Lower lobe of right lung (tissue), 2 donors: Measurements from ENCODE around the gene ANGPTL8. TPM values are rescaled to one million over a fixed set of nuclear protein-coding genes. Genes with fewer than 3 reads are reported as not detected.

Source experiments
- ATAC-seq, 2 donors: fragments of 200-7000 bp; cut with Tn5 transposase; one replicate each; pipeline ENCODE4 v1.9.1; 2020 to 2022; ENCODE audit warnings: mild to moderate bottlenecking in 2 of 2, moderate library complexity in 2 of 2
- DNase-seq: peaks from one replicate; pipeline ENCODE4 v3.0.0-alpha.2; 2020
- H3K27ac ChIP-seq: fragments of 200-600 bp; one replicate; pipeline ENCODE4 v1.8.0; 2022
- H3K27me3 ChIP-seq: fragments of 200-600 bp; one replicate; pipeline ENCODE4 v1.8.0; 2022; ENCODE audit warnings: low read depth
- H3K36me3 ChIP-seq: fragments of 200-600 bp; one replicate; pipeline ENCODE4 v1.8.0; 2022; ENCODE audit warnings: mild to moderate bottlenecking
- H3K4me1 ChIP-seq: fragments of 200-600 bp; one replicate; pipeline ENCODE4 v1.8.0; 2022
- H3K4me3 ChIP-seq: fragments of 200-600 bp; one replicate; pipeline ENCODE4 v1.8.0; 2022; ENCODE audit warnings: mild to moderate bottlenecking
- H3K9me3 ChIP-seq: fragments of 200-600 bp; one replicate; pipeline ENCODE4 v1.8.0; 2022
- CTCF ChIP-seq: fragments of 200-600 bp; IDR thresholded peaks from one replicate; pipeline ENCODE4 v1.8.0; 2022; ENCODE audit warnings: antibody characterized with exemption, mild to moderate bottlenecking
- intact Hi-C: fragments of 100-400 bp; cut with DNase I; formaldehyde crosslinking; loops from one replicate; pipeline ENCODE4 v1.11.0; 2022
- total RNA-seq: library from RNA; stranded (reverse); fragmentation: NEBNext Ultra II Directional; extraction: Animal tissue kit (Norgen Biotek cat#: 25700); gene quantifications from one replicate; pipeline ENCODE4 v1.2.1, GENCODE V29; 2021
- donor health status: DM: no; HTN: yes; CAD: no; lungs with severe emphysema.

Gene ANGPTL8
- total RNA-seq, 1 donor from 2014 or later, result not detected

GRCh38 chr19:11214387-11214786 lies 25.0 kb upstream of the ANGPTL8 start:
- no peaks in the 10 kb centered on the region for H3K9me3 ChIP-seq
- H3K27ac ChIP-seq, result no peak overlapping the region
- H3K36me3 ChIP-seq, result peaks cover 56% of the 10 kb centered on the region
- ATAC-seq (no peak), DNase-seq (no peak)
- H3K4me3 ChIP-seq, result no peak overlapping the region
- TF ChIP-seq CTCF, result no peak
- H3K27me3 ChIP-seq, result no peaks in the 10 kb centered on the region
- no peaks in the 10 kb centered on the region for H3K4me1 ChIP-seq
- intact Hi-C loops, result no loop called here

DNA sequence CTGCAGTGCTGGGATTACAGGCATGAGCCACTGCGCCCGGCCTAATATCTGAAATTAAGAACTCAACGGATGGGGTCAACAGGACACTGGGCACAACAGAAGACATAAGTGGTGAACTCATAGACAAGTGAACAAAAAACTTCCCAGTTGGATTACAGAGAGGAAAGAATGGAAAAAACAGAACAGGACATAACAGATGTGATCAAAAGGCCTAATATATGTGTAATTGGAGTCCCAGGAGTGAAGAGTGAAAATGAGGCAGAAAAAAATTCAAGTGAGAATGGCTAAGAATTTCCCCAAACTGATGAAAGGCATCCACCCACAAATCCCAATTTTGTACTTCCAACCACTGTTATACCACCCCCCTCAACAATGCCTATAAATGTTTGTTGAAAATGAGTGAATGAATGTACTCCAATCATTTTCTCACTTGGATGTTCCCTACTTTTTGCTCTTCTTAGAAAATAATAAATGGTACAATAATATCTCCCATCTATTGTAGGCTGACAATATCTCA lies 18.3 kb upstream of the ANGPTL8 start:
- H3K36me3 ChIP-seq, result peaks cover 71% of the 10 kb centered on the region
- intact Hi-C loops, result no loop called here

DNA sequence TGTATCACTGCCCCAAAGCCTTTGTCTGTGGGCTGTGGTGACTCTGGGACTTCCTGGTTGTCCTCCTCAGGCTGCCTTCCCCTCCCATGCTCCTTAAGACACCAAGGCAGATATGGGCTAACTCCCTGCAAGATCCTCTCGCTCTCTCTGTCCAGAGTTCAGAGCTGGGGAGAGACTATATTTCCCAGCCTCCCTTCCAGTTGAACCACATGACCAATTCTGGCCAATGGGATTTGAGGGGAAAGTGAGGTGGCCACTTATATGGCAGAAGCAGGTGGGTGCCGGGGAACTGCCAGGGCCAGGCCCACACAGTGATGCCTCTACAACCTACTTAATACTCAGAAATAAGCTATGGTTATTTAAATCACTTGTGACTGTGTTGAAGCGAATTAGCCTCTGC lies 16.2 kb upstream of the ANGPTL8 start:
- H3K4me1 ChIP-seq, result no peaks in the 10 kb centered on the region
- peaks cover 68% of the 10 kb centered on the region for H3K36me3 ChIP-seq
- ATAC-seq, result peak in 1 of 2 donors; percentile 25

More for the DNA sequence above, 18.3 kb upstream of the ANGPTL8 start:
- no peak for TF ChIP-seq CTCF
- no peak overlapping the region for H3K4me3 ChIP-seq
- no peaks in the 10 kb centered on the region for H3K27me3 ChIP-seq
- no peak for DNase-seq
- no peak overlapping the region for H3K27ac ChIP-seq
- ATAC-seq, result no peak
- no peaks in the 10 kb centered on the region for H3K4me1 ChIP-seq
- H3K9me3 ChIP-seq, result no peaks in the 10 kb centered on the region

DNA sequence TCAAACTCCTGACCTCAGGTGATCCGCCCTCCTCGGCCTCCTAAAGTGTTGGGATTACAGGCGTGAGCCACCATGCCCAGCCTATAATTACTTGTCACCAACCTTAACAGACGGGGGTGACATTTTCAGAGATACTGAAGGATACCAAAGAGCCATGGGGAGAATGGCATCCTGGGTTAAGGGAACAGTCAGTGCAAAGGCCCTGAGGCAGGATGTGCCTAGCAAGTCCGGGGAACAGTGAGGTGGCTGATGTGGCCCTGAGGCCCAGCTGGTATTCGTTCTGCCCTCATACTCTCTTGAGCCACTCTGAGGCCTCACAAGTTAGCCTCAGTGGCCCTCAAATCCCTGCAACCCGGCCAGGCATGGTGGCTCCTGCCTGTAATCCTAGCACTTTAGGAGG lies 15.0 kb upstream of the ANGPTL8 start:
- intact Hi-C loops, result no loop called here

More for the DNA sequence above, 16.2 kb upstream of the ANGPTL8 start:
- H3K27ac ChIP-seq, result no peak overlapping the region
- no peak for DNase-seq
- no peak overlapping the region for H3K4me3 ChIP-seq
- no peak for TF ChIP-seq CTCF
- intact Hi-C loops, result no loop called here
- no peaks in the 10 kb centered on the region for H3K9me3 ChIP-seq
- H3K27me3 ChIP-seq, result no peaks in the 10 kb centered on the region

GRCh38 chr19:11225172-11225571 lies 14.2 kb upstream of the ANGPTL8 start:
- no peak for TF ChIP-seq CTCF
- intact Hi-C loops, result no loop called here
- no peak for ATAC-seq
- Histone ChIP-seq H3K9me3 (no peaks in the 10 kb centered on the region), H3K4me3 (no peak overlapping the region), H3K36me3 (peaks cover 65% of the 10 kb centered on the region), H3K4me1 (no peaks in the 10 kb centered on the region), H3K27me3 (no peaks in the 10 kb centered on the region), H3K27ac (no peak overlapping the region)
- DNase-seq, result no peak

More for the DNA sequence above, 15.0 kb upstream of the ANGPTL8 start:
- DNase-seq (no peak), ATAC-seq (no peak)
- no peaks in the 10 kb centered on the region for H3K9me3 ChIP-seq
- no peak overlapping the region for H3K4me3 ChIP-seq
- H3K27me3 ChIP-seq, result no peaks in the 10 kb centered on the region
- peaks cover 71% of the 10 kb centered on the region for H3K36me3 ChIP-seq
- H3K4me1 ChIP-seq, result no peaks in the 10 kb centered on the region
- TF ChIP-seq CTCF, result no peak
- no peak overlapping the region for H3K27ac ChIP-seq
